Stomach (tissue), 9 donors: ENCODE data around the gene ERC2. TPM values are rescaled to one million over a fixed set of nuclear protein-coding genes. Genes with fewer than 3 reads are reported as not detected.
A peak's percentile ranks its signal among the peaks of the same experiment; 100 is the strongest.

Experiments
- DNase-seq, 2 donors: peaks; one replicate each; pipeline versions ENCODE4 v3.0.0 to v3.0.0-alpha.2; 2013 to 2019
- H3K27ac ChIP-seq, 5 donors: fragments of 200-600 bp in 4 of 5; sonication (generic) in 4 of 5; one replicate each; pipeline ENCODE4 v1.5.1; 2013 to 2019; ENCODE audit warnings: mild to moderate bottlenecking in 1 of 5, moderate library complexity in 1 of 5
- H3K27me3 ChIP-seq, 3 donors: fragments of 200-600 bp; sonication (generic); one replicate each; pipeline ENCODE4 v1.5.1; 2017 to 2019; ENCODE audit warnings: mixed run types in 1 of 3
- H3K36me3 ChIP-seq, 4 donors: fragments of 200-600 bp; sonication (generic); 1 replicate in 3 of 4; 2 replicates in 1 of 4; pipeline ENCODE4 v1.5.1; 2016 to 2019
- H3K4me1 ChIP-seq, 4 donors: fragments of 200-600 bp; sonication (generic); one replicate each; pipeline ENCODE4 v1.5.1; 2016 to 2019
- H3K4me3 ChIP-seq, 4 donors: fragments of 200-600 bp; sonication (generic) in 3 of 4; one replicate each; pipeline ENCODE4 v1.5.1; 2016 to 2019; ENCODE audit warnings: mild to moderate bottlenecking in 1 of 4
- H3K9me3 ChIP-seq, 4 donors: fragments of 200-600 bp; sonication (generic); one replicate each; pipeline ENCODE4 v1.5.1; 2016 to 2019
- CTCF ChIP-seq, 7 experiments: fragments of 450-650 bp in 4 of 7; fragments of 200-600 bp in 3 of 7; sonication (generic) in 3 of 7; IDR thresholded peaks; one replicate each; pipeline ENCODE4 v1.5.1; 2016 to 2019; ENCODE audit warnings: antibody characterized with exemption in 7 of 7, control low read depth in 2 of 7, mild to moderate bottlenecking in 1 of 7
- EP300 ChIP-seq: sonication (generic); formaldehyde crosslinking; IDR thresholded peaks from one replicate; pipeline ENCODE4 v1.6.1; 2017; ENCODE audit warnings: antibody characterized with exemption
- POLR2A ChIP-seq, 4 donors: fragments of 450-650 bp; IDR thresholded peaks; one replicate each; pipeline ENCODE4 v1.6.1; 2016; ENCODE audit warnings: antibody characterized with exemption in 4 of 4, control low read depth in 2 of 4, mild to moderate bottlenecking in 1 of 4, moderate library complexity in 1 of 4
- POLR2AphosphoS5 ChIP-seq, 3 donors: sonication (generic); formaldehyde crosslinking; IDR thresholded peaks; one replicate each; pipeline ENCODE4 v1.6.1; 2016; ENCODE audit warnings: antibody characterized with exemption in 3 of 3
- WGBS, 5 donors: extraction: QIAGEN DNeasy Blood & Tissue Kit in 3 of 5; methylation state at CpG; one replicate each; pipeline versions ENCODE4 v1.1.5 to v1.1.7; 2013 to 2018; 5-methylcytosine and 5-hydroxymethylcytosine counted together
- intact Hi-C: fragments of 100-400 bp; cut with DNase I; formaldehyde crosslinking; loops from one replicate; pipeline ENCODE4 v1.15.1; 2023; ENCODE audit warnings: low total_unique reads
- polyA plus RNA-seq, 3 donors: library from polyadenylated mRNA; stranded (reverse); fragments of 200-250 nt; gene quantifications; one replicate each; pipeline ENCODE4 v1.2.3, GENCODE V29; 2013
- total RNA-seq, 5 donors: library from RNA; depleted of rRNA; stranded (reverse); fragments of >200 nt; gene quantifications; one replicate each; pipeline versions ENCODE4 v1.1.0 to v1.2.3, GENCODE V29; 2014 to 2016
- donor health status: healthy with polysubstance abuse.
- donor health status: Bipolar disorder and iron deficiency.
- donor health status: healthy.

Gene ERC2
- total and polyA plus RNA-seq, 8 donors: 0.43 to 3.1 (median 1.3) TPM; not detected in 2

GRCh38 chr3:55691141-55691540 lies 777.1 kb downstream of the ERC2 start:
- Histone ChIP-seq H3K9me3 (no peaks in the 10 kb centered on the region), H3K36me3 (no peaks in the 10 kb centered on the region), H3K4me3 (no peak overlapping the region), H3K4me1 (no peaks in the 10 kb centered on the region), H3K27me3 (no peaks in the 10 kb centered on the region), H3K27ac (no peak overlapping the region)
- DNase-seq: no peak
- WGBS, 5 donors: 73 to 86% (median 81%) methylated on average over 4 of the region's 4 CpGs
- intact Hi-C loops: no loop called here
- TF ChIP-seq EP300 (no peak), POLR2AphosphoS5 (IDR thresholded peaks at IDR 0.05) (no peak), CTCF (IDR thresholded peaks at IDR 0.05) (no peak), POLR2A (IDR thresholded peaks at IDR 0.05) (no peak)

GRCh38 chr3:55690726-55691125 lies 777.5 kb downstream of the ERC2 start:
- no peak overlapping the region for H3K27ac ChIP-seq

GRCh38 chr3:55690177-55690576 lies 778.1 kb downstream of the ERC2 start:
- H3K27ac ChIP-seq: no peak overlapping the region
- peak in 1 of 2 donors; percentile 32 for DNase-seq
- H3K4me1 ChIP-seq: no peaks in the 10 kb centered on the region
- no peak overlapping the region for H3K4me3 ChIP-seq
- WGBS, 5 donors: 47 to 68% (median 61%) methylated on average over 3 of the region's 3 CpGs
- intact Hi-C loops: no loop called here
- no peak for TF ChIP-seq EP300
- TF ChIP-seq POLR2AphosphoS5 (IDR thresholded peaks at IDR 0.05): no peak
- TF ChIP-seq CTCF (IDR thresholded peaks at IDR 0.05): no peak
- no peak for TF ChIP-seq POLR2A (IDR thresholded peaks at IDR 0.05)
- H3K36me3 ChIP-seq: no peaks in the 10 kb centered on the region
- no peaks in the 10 kb centered on the region for H3K27me3 ChIP-seq
- no peaks in the 10 kb centered on the region for H3K9me3 ChIP-seq

More at GRCh38 chr3:55690726-55691125, 777.5 kb downstream of the ERC2 start:
- no peaks in the 10 kb centered on the region for H3K9me3 ChIP-seq
- no peaks in the 10 kb centered on the region for H3K36me3 ChIP-seq
- WGBS, 5 donors: 68 to 89% (median 80%) methylated on average over 3 of the region's 3 CpGs
- DNase-seq: no peak
- intact Hi-C loops: no loop called here
- H3K4me3 ChIP-seq: no peak overlapping the region
- H3K27me3 ChIP-seq: no peaks in the 10 kb centered on the region
- TF ChIP-seq CTCF (IDR thresholded peaks at IDR 0.05) (no peak), EP300 (no peak), POLR2A (IDR thresholded peaks at IDR 0.05) (no peak), POLR2AphosphoS5 (IDR thresholded peaks at IDR 0.05) (no peak)
- H3K4me1 ChIP-seq: no peaks in the 10 kb centered on the region

- Histone ChIP-seq H3K36me3 (no peaks in the 10 kb centered on the region), H3K4me3 (no peak overlapping the region), H3K27me3 (no peaks in the 10 kb centered on the region), H3K9me3 (no peaks in the 10 kb centered on the region), H3K27ac (no peak overlapping the region), H3K4me1 (no peaks in the 10 kb centered on the region)
- intact Hi-C loops: no loop called here
- no peak for DNase-seq
- no peak for TF ChIP-seq EP300
- no peak for TF ChIP-seq POLR2A (IDR thresholded peaks at IDR 0.05)
- TF ChIP-seq CTCF (IDR thresholded peaks at IDR 0.05): no peak
- TF ChIP-seq POLR2AphosphoS5 (IDR thresholded peaks at IDR 0.05): no peak
- 70 to 95% (median 93%) methylated on average over 3 of the region's 3 CpGs for WGBS, 5 donors
These were observed 780.1 kb downstream of the ERC2 start for GRCh38 chr3:55688154-55688553.
